Activated naive CD4-positive, alpha-beta T cell treated with anti-CD3 and anti-CD28 coated beads, Interleukin-2, amount 10 ng/mL, durations not matched to agents 7 days and 5 days (primary cell): ENCODE measurements around the gene PFN3.
A peak's percentile ranks its signal among the peaks of the same experiment; 100 is the strongest.
"Not testable (repeated sequence)": the region's sequence is repeated elsewhere in the genome, so short reads cannot be mapped to it uniquely, and the experiment has no call there.

ENCODE experiments used
- CTCF ChIA-PET: fragments of 350-600 bp; sonication (Branson Sonifier 250); formaldehyde crosslinking; loops from one replicate; lab custom pipeline; 2021; ENCODE audit warnings: antibody characterized with exemption; lab: Charles Lee
- DNase-seq: peaks from one replicate; pipeline ENCODE4 v3.0.0-alpha.2; 2020
- H3K27ac Mint-ChIP-seq: one replicate; pipeline ENCODE4 v1.8.0; 2021; ENCODE audit warnings: mild to moderate bottlenecking, moderate library complexity, mixed read lengths
- H3K27me3 Mint-ChIP-seq: one replicate; pipeline ENCODE4 v1.8.0; 2021; ENCODE audit warnings: mild to moderate bottlenecking, mixed read lengths
- H3K36me3 Mint-ChIP-seq: one replicate; pipeline ENCODE4 v1.8.0; 2021; ENCODE audit warnings: mixed read lengths
- H3K4me1 Mint-ChIP-seq: one replicate; pipeline ENCODE4 v1.8.0; 2021; ENCODE audit warnings: mixed read lengths
- H3K4me3 Mint-ChIP-seq: one replicate; pipeline ENCODE4 v1.8.0; 2021; ENCODE audit warnings: mild to moderate bottlenecking, moderate library complexity, mixed read lengths
- H3K9me3 Mint-ChIP-seq: one replicate; pipeline ENCODE4 v1.8.0; 2021; ENCODE audit warnings: mixed read lengths

Gene PFN3

GRCh38 chr5:177366528-177367322 lies 33.7 kb downstream of the PFN3 start:
- no peaks in the 10 kb centered on the region for H3K9me3 Mint-ChIP-seq
- H3K27ac Mint-ChIP-seq, result peak overlapping the region; percentile 20
- H3K4me1 Mint-ChIP-seq, result peaks cover 77% of the 10 kb centered on the region
- no peak overlapping the region for H3K4me3 Mint-ChIP-seq
- H3K27me3 Mint-ChIP-seq, result no peaks in the 10 kb centered on the region
- CTCF ChIA-PET, result interaction anchor here (0.9 to 8.0 kb wide), 4 partner anchors 9 to 24 kb away, joined by 3 to 75 read pairs (median 4); partner anchors contain the start of gene RGS14
- H3K36me3 Mint-ChIP-seq, result peaks cover 57% of the 10 kb centered on the region
- DNase-seq, result no peak

GRCh38 chr5:177365845-177366527 lies 34.5 kb downstream of the PFN3 start:
- peaks cover 52% of the 10 kb centered on the region for H3K36me3 Mint-ChIP-seq
- CTCF ChIA-PET, result interaction anchor here (1.0 to 8.0 kb wide), 4 partner anchors 8 to 25 kb away, joined by 3 to 75 read pairs (median 6); partner anchors contain the start of gene RGS14
- H3K4me3 Mint-ChIP-seq, result no peak overlapping the region
- no peak for DNase-seq
- no peaks in the 10 kb centered on the region for H3K9me3 Mint-ChIP-seq
- H3K27me3 Mint-ChIP-seq, result no peaks in the 10 kb centered on the region
- peak overlapping the region; percentile 20 for H3K27ac Mint-ChIP-seq
- H3K4me1 Mint-ChIP-seq, result peaks cover 77% of the 10 kb centered on the region

GRCh38 chr5:177364159-177364962 lies 36.1 kb downstream of the PFN3 start:
- DNase-seq, result no peak
- H3K4me1 Mint-ChIP-seq, result peaks cover 78% of the 10 kb centered on the region

GRCh38 chr5:177363565-177363964 lies 36.9 kb downstream of the PFN3 start:
- Mint-ChIP-seq H3K27me3 (no peaks in the 10 kb centered on the region), H3K9me3 (no peaks in the 10 kb centered on the region), H3K4me1 (peaks cover 78% of the 10 kb centered on the region), H3K27ac (no peak overlapping the region), H3K36me3 (peaks cover 52% of the 10 kb centered on the region), H3K4me3 (peak overlapping the region; percentile 37)
- CTCF ChIA-PET, result interaction anchor here (1.2 to 2.8 kb wide), 2 partner anchors 46 to 92 kb away, joined by 3 to 9 read pairs; no protein-coding TSS in a partner anchor
- no peak for DNase-seq

More at GRCh38 chr5:177364159-177364962, 36.1 kb downstream of the PFN3 start:
- no peaks in the 10 kb centered on the region for H3K9me3 Mint-ChIP-seq
- peaks cover 52% of the 10 kb centered on the region for H3K36me3 Mint-ChIP-seq
- no peaks in the 10 kb centered on the region for H3K27me3 Mint-ChIP-seq
- CTCF ChIA-PET, result interaction anchor here (0.7 to 2.8 kb wide), 7 partner anchors 14 to 91 kb away, joined by 3 to 9 read pairs (median 6); partner anchors contain the start of gene SLC34A1
- H3K4me3 Mint-ChIP-seq, result no peak overlapping the region
- H3K27ac Mint-ChIP-seq, result no peak overlapping the region

- H3K36me3 Mint-ChIP-seq, result peaks cover 48% of the 10 kb centered on the region
- CTCF ChIA-PET, result interaction anchor here (1.0 to 2.8 kb wide), 4 partner anchors 44 to 93 kb away, joined by 3 to 9 read pairs (median 6); no protein-coding TSS in a partner anchor
These were observed 37.6 kb downstream of the PFN3 start for GRCh38 chr5:177362610-177363507.

GRCh38 chr5:177362292-177362609 lies 38.2 kb downstream of the PFN3 start:
- H3K36me3 Mint-ChIP-seq, result peaks cover 48% of the 10 kb centered on the region
- no peaks in the 10 kb centered on the region for H3K27me3 Mint-ChIP-seq

More at GRCh38 chr5:177362610-177363507, 37.6 kb downstream of the PFN3 start:
- Mint-ChIP-seq H3K27me3 (no peaks in the 10 kb centered on the region), H3K9me3 (no peaks in the 10 kb centered on the region), H3K27ac (peak overlapping the region; percentile 83), H3K4me3 (peak overlapping the region; percentile 80), H3K4me1 (peaks cover 74% of the 10 kb centered on the region)
- DNase-seq, result peak; percentile 73

GRCh38 chr5:177361418-177362291 lies 38.8 kb downstream of the PFN3 start:
- CTCF ChIA-PET, result interaction anchor here (0.7 to 8.1 kb wide), 10 partner anchors 8 to 52 kb away, joined by 3 to 75 read pairs (median 5); partner anchors contain the start of genes LMAN2 and SLC34A1
- Mint-ChIP-seq H3K4me1 (peaks cover 84% of the 10 kb centered on the region), H3K9me3 (no peaks in the 10 kb centered on the region), H3K36me3 (peaks cover 45% of the 10 kb centered on the region), H3K4me3 (peak overlapping the region; percentile 80), H3K27me3 (no peaks in the 10 kb centered on the region), H3K27ac (peak overlapping the region; percentile 83)
- DNase-seq, result peak; percentile 43

More at GRCh38 chr5:177362292-177362609, 38.2 kb downstream of the PFN3 start:
- Mint-ChIP-seq H3K4me1 (peaks cover 79% of the 10 kb centered on the region), H3K27ac (peak overlapping the region; percentile 83), H3K4me3 (peak overlapping the region; percentile 80), H3K9me3 (no peaks in the 10 kb centered on the region)
- CTCF ChIA-PET, result interaction anchor here (1.0 to 2.2 kb wide), 6 partner anchors 10 to 52 kb away, joined by 3 to 9 read pairs (median 6); partner anchors contain the start of genes LMAN2 and SLC34A1
- DNase-seq, result no peak

GRCh38 chr5:177360740-177361139 lies 39.7 kb downstream of the PFN3 start:
- CTCF ChIA-PET, result interaction anchor here (1.2 to 8.1 kb wide), 8 partner anchors 9 to 51 kb away, joined by 3 to 75 read pairs (median 6); partner anchors contain the start of gene LMAN2
- H3K9me3 Mint-ChIP-seq, H3K4me3 Mint-ChIP-seq, H3K27me3 Mint-ChIP-seq, H3K27ac Mint-ChIP-seq, DNase-seq: not testable (repeated sequence)
- Mint-ChIP-seq H3K36me3 (peaks cover 42% of the 10 kb centered on the region), H3K4me1 (peaks cover 88% of the 10 kb centered on the region)

GRCh38 chr5:177359860-177360259 lies 40.6 kb downstream of the PFN3 start:
- H3K4me3 Mint-ChIP-seq, result peak overlapping the region; percentile 93
- no peak overlapping the region for H3K27ac Mint-ChIP-seq
- H3K9me3 Mint-ChIP-seq, result peaks cover 7% of the 10 kb centered on the region

GRCh38 chr5:177359451-177359851 lies 41.0 kb downstream of the PFN3 start:
- Mint-ChIP-seq H3K4me3 (peak overlapping the region; percentile 93), H3K4me1 (peaks cover 91% of the 10 kb centered on the region), H3K27me3 (no peaks in the 10 kb centered on the region), H3K9me3 (peaks cover 11% of the 10 kb centered on the region), H3K36me3 (peaks cover 43% of the 10 kb centered on the region), H3K27ac (no peak overlapping the region)
- no peak for DNase-seq
- CTCF ChIA-PET, result interaction anchor here (1.0 to 8.1 kb wide), 4 partner anchors 11 to 49 kb away, joined by 3 to 75 read pairs (median 14); no protein-coding TSS in a partner anchor

More at GRCh38 chr5:177359860-177360259, 40.6 kb downstream of the PFN3 start:
- CTCF ChIA-PET, result interaction anchor here (1.2 to 8.1 kb wide), 4 partner anchors 10 to 50 kb away, joined by 3 to 75 read pairs (median 14); no protein-coding TSS in a partner anchor
- no peaks in the 10 kb centered on the region for H3K27me3 Mint-ChIP-seq
- H3K4me1 Mint-ChIP-seq, result peaks cover 91% of the 10 kb centered on the region
- H3K36me3 Mint-ChIP-seq, result peaks cover 42% of the 10 kb centered on the region
- no peak for DNase-seq

- peak overlapping the region; percentile 93 for H3K4me3 Mint-ChIP-seq
- no peaks in the 10 kb centered on the region for H3K27me3 Mint-ChIP-seq
- peak overlapping the region; percentile 75 for H3K27ac Mint-ChIP-seq
- DNase-seq, result no peak
- H3K9me3 Mint-ChIP-seq, result peaks cover 11% of the 10 kb centered on the region
- CTCF ChIA-PET, result interaction anchor here (0.7 to 8.1 kb wide), 5 partner anchors 12 to 48 kb away, joined by 3 to 75 read pairs (median 13); no protein-coding TSS in a partner anchor
- peaks cover 44% of the 10 kb centered on the region for H3K36me3 Mint-ChIP-seq
- peaks cover 85% of the 10 kb centered on the region for H3K4me1 Mint-ChIP-seq
These were observed 42.1 kb downstream of the PFN3 start for GRCh38 chr5:177358370-177358819.
